Ureter (tissue), 1 donor: ENCODE measurements around the gene EN1. TPM values are rescaled to one million over a fixed set of nuclear protein-coding genes. Genes with fewer than 3 reads are reported as not detected.

ENCODE experiments used
- total RNA-seq: library from RNA; stranded (reverse); gene quantifications from one replicate; pipeline ENCODE4 v1.2.4, GENCODE V29; 2023
- donor health status: DM: yes; HTN: yes; CAD: no.

Gene EN1
- total RNA-seq, 1 donor from 2014 or later = not detected

Other genes starting within 250 kb of the EN1 start
- 4.8 TPM for gene MARCO, start 94.5 kb upstream of the EN1 start, total RNA-seq